RWPE2 (cell line): ENCODE data around the gene OSM.

ENCODE experiments used
- ATAC-seq: fragments of 200-7000 bp; cut with Tn5 transposase; 3 replicates; pipeline ENCODE4 v1.9.1; 2021; ENCODE audit warnings: low read depth
- DNase-seq: peaks from one replicate; pipeline ENCODE4 v3.0.0-alpha.2; 2020; ENCODE audit warnings: low spot score
- H3K27ac ChIP-seq: fragments of 450-650 bp; 2 replicates; pipeline ENCODE4 v1.5.1; 2017; ENCODE audit warnings: mild to moderate bottlenecking; ENCODE audit not compliant: poor library complexity, severe bottlenecking
- H3K27me3 ChIP-seq: fragments of 250-450 bp; sonication (Bioruptor Pico); 2 replicates; pipeline ENCODE4 v1.5.1; 2021; ENCODE audit warnings: mild to moderate bottlenecking, moderate library complexity; ENCODE audit not compliant: insufficient read depth, poor library complexity, severe bottlenecking
- H3K36me3 ChIP-seq: fragments of 250-450 bp; sonication (Bioruptor Pico); 2 replicates; pipeline ENCODE4 v1.5.1; 2020; ENCODE audit warnings: low read depth, mild to moderate bottlenecking, moderate library complexity
- H3K4me1 ChIP-seq: fragments of 250-450 bp; sonication (Bioruptor Pico); 2 replicates; pipeline ENCODE4 v1.5.1; 2021; ENCODE audit warnings: mild to moderate bottlenecking, moderate library complexity; ENCODE audit not compliant: insufficient read depth, poor library complexity, severe bottlenecking
- H3K4me3 ChIP-seq: fragments of 250-450 bp; sonication (Bioruptor Pico); 2 replicates; pipeline ENCODE4 v1.5.1; 2021; ENCODE audit warnings: mild to moderate bottlenecking, moderate library complexity; ENCODE audit not compliant: severe bottlenecking
- H3K9me3 ChIP-seq: fragments of 250-450 bp; sonication (Bioruptor Pico); 2 replicates; pipeline ENCODE4 v1.5.1; 2021; ENCODE audit warnings: mild to moderate bottlenecking, moderate library complexity; ENCODE audit not compliant: severe bottlenecking
- CTCF ChIP-seq: fragments of 450-650 bp; IDR thresholded peaks from one replicate; pipeline ENCODE4 v1.5.1; 2017; ENCODE audit warnings: mild to moderate bottlenecking, moderate library complexity; ENCODE audit not compliant: poor library complexity, severe bottlenecking

The OSM gene

GRCh38 chr22:30224161-30224857 is 42.3 kb downstream of the OSM start:
- peaks cover 21% of the 10 kb centered on the region for H3K4me1 ChIP-seq
- H3K27ac ChIP-seq = no peak overlapping the region
- H3K9me3 ChIP-seq = no peaks in the 10 kb centered on the region
- no peak overlapping the region for H3K4me3 ChIP-seq
- H3K36me3 ChIP-seq = no peaks in the 10 kb centered on the region
- DNase-seq (no peak), ATAC-seq (peak; percentile 50; the same call in 2 of the 3 replicates)
- TF ChIP-seq CTCF = no peak
- no peaks in the 10 kb centered on the region for H3K27me3 ChIP-seq

GRCh38 chr22:30223303-30223702 is 43.3 kb downstream of the OSM start:
- Histone ChIP-seq H3K36me3 (no peaks in the 10 kb centered on the region), H3K27ac (no peak overlapping the region), H3K4me3 (no peak overlapping the region), H3K4me1 (peaks cover 11% of the 10 kb centered on the region), H3K9me3 (no peaks in the 10 kb centered on the region), H3K27me3 (no peaks in the 10 kb centered on the region)
- ATAC-seq (no peak), DNase-seq (no peak)
- TF ChIP-seq CTCF = no peak

- Histone ChIP-seq H3K36me3 (no peaks in the 10 kb centered on the region), H3K4me1 (peaks cover 3% of the 10 kb centered on the region), H3K9me3 (no peaks in the 10 kb centered on the region), H3K27ac (no peak overlapping the region), H3K4me3 (no peak overlapping the region), H3K27me3 (no peaks in the 10 kb centered on the region)
- no peak for TF ChIP-seq CTCF
- DNase-seq = no peak
- ATAC-seq = no peak
Measured at GRCh38 chr22:30222321-30222720, 44.3 kb downstream of the OSM start.

GRCh38 chr22:30221121-30221992 is 45.3 kb downstream of the OSM start:
- DNase-seq (no peak), ATAC-seq (no peak)
- no peak for TF ChIP-seq CTCF
- Histone ChIP-seq H3K9me3 (no peaks in the 10 kb centered on the region), H3K27me3 (no peaks in the 10 kb centered on the region), H3K27ac (no peak overlapping the region), H3K4me1 (peaks cover 3% of the 10 kb centered on the region), H3K36me3 (no peaks in the 10 kb centered on the region), H3K4me3 (no peak overlapping the region)
